GM18526 (cell line): ENCODE data around the gene SPEM2.

Source experiments
- POLR2A ChIP-seq: IDR thresholded peaks from 3 replicates; pipeline ENCODE4 v1.6.1; 2011; ENCODE audit not compliant: insufficient read length; ENCODE audit errors: extremely low read depth

The SPEM2 gene

DNA sequence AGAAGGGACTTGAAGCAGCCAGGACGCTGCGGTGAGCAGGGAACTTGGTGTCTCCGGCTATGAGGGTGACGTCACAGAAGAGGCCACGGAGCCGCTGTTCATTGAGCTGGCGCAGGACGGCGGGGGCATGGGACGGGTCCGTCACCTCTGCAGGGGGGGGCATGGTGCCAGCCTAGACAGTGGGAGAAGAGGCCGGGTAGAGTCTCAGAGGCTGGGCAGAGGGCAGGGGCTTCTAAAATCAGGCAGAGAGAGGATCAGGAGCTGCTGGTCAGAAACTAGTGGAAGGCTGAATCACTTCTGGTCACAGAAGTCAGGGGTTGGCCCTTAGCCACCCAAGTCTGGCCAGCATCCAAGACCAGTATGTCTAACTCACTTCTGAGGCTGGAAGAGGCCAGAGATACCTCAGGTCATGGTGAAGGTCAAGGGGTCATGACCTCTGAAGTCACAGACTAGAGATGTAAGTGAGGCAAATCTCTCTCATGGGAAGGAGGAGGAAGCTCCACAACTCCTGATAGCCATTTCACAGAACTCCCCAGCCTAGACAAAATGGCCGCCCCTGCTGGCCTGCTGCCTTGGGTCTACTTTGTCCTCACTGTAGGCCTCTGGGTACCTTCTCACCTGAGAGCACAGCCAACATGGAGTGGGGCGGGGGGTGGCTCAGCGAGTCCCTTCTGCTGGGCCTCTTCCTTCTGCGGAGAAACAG is 41.4 kb downstream of the SPEM2 start:
- TF ChIP-seq POLR2A = no peak

DNA sequence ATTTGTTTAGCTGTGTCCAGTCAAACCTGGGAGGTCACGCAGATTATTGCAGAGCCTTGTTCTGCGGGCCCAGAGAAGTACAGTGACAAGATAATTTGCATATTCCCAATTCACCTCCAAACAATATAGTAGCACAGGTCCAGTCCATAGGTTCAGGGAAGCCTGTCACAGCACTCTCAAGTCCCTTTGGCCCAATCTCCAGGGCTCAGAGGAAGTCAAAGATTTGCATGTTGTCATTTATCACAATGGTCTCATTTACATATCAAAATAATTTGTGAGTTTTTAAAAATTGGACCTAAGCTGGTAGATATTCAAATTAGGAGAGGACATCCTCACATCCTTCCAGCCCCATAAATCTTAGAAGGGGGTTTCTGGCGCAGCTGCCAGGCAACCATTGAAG is 42.1 kb downstream of the SPEM2 start:
- TF ChIP-seq POLR2A = no peak

DNA sequence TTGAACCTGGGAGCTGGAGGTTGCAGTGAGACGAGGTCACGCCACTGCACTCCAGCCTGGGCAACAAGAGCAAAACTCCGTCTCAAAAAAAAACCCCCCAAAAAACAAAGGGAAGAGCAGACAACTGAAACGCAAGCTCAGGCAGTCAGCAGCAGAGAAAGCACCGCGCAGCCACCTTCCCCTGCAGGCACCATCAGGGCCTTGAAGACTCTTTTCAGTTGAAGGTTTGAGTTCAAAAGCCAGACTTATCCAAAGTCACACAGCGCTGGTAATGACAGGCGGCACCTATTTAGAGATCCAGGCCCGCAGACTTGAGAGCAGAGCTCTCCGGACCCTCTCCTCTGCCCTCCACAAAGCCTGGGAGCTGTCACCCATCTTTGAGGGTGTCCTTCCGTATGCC is 42.9 kb downstream of the SPEM2 start:
- TF ChIP-seq POLR2A = no peak

DNA sequence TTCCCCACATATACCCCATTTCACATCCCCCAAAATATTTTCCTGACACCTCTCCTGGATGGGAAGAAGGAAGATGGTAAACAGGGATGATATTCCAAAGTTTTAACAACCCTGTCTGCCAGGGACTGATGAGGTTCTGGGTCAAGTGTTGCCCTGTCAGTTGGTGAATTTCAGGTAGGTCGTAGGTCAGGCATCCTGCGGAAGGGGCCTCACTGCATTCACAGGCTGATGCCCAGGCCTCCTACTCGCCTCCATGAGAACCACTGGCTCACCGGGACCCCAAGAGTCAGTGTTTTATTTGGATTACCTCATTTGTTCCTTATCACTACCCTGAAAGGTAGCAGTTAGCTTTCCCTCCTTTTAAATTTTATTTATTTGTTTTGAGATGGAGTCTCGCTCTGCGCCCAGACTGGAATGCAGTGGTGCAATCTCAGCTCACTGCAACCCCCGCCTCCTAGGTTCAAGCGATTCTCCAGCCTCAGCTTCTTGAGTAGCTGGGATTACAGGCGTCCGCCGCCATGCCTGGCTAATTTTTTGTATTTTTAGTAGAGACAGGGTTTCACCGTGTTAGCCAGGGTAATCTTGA is 43.5 kb downstream of the SPEM2 start:
- no peak for TF ChIP-seq POLR2A

DNA sequence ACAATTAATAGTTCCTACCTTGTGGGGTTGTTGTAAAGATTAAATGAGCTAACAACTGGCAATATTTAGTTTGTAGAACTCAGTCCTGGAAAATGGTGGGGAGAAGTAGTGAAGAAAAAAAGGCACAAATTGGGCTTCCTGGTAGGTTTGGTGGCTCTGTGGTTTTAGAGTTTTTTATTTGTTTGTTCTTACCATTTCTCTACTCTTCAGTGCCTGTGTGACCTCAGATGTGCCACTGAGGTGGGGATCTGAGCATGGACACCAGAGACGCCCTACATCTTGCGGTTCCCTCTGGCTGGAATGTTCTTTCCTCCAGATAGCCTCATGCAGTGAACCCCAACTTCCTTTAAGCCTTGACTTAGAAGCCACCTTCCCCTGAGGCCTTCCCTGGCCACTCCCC is 46.3 kb downstream of the SPEM2 start:
- TF ChIP-seq POLR2A = no peak

DNA sequence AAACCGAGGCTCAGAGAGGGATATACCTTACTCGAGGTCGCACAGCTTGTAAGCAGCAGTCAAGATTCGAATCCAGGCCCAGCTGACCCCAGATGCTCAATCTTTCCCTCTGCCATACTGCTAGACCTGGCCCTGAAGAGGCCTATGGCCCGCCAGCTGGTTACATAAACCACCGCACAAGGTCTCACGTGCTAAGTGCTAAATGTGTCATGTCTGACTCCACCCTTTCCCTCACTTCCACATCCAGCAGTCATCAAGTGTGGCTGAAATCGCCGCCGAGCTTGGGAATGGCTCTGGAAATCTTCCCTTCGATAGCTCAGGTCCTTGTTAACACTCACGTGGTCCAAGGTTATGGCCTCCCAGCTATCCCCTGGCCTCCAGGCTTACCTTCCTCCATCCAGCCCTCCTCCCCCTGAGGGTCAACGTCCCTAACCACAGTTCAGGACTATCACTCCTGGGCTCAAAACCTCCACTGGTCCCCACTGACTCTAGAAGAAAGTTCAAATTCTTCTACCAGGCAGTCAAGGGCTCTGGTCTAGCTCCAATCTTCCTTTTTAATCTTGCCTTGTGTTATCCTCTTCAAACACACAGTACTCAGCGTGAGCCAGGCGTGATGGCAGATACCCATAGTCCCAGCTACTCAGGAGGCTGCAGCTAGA is 50.5 kb downstream of the SPEM2 start:
- no peak for TF ChIP-seq POLR2A

DNA sequence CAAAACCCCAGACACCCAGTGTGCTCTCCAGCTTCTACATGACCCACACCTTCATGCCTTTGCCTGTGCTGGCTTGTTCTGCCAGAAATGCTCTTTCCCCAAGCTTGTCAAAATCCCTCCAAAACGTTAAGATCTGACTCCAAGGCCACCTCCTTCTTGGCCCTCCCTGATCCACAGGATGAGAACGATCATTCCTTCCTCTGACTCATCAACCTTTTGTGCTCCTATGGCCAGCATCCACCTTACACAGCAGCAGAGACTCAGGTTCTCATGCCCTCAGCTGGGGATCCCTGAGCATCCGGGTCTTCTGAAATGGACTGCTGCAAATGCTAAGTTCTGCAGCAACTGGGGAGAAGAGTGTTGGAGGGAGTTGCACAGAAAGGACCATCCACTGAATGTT is 51.1 kb downstream of the SPEM2 start:
- TF ChIP-seq POLR2A = no peak

DNA sequence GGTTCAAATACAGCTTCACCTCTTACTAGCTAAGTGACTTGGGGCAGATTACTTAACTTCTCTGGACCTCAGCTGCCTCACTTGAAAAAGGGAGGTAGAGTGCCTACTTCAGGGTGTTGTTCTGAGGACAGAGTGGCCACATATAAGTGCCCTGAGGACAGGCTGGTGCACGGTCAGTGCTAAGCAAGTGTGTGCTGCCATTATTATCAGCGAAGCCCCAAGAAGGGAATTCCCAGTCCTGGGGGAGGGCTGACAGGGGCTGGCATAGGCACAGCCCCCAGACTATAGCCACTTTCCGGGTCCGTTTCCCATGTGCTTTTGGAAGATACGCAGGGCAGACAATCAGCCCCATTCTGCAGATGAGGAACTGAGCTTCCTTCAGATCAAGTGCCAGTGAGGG is 51.5 kb downstream of the SPEM2 start:
- no peak for TF ChIP-seq POLR2A
